K562 (cell line): ENCODE data around the gene LHPP. TPM values are rescaled to one million over a fixed set of nuclear protein-coding genes. Genes with fewer than 3 reads are reported as not detected.
A peak's percentile ranks its signal among the peaks of the same experiment; 100 is the strongest.

Source experiments
- BRF2 ChIP-seq: IDR thresholded peaks from 3 replicates; pipeline ENCODE4 v1.6.1; 2011; ENCODE audit warnings: borderline replicate concordance, mild to moderate bottlenecking; ENCODE audit not compliant: insufficient read length, insufficient read depth
- E2F4 ChIP-seq: sonication (generic); formaldehyde crosslinking; IDR thresholded peaks from 2 replicates; pipeline ENCODE4 v1.8.0; 2022; ENCODE audit warnings: mild to moderate bottlenecking, low read depth, missing genetic modification reagents
- HMGXB4 ChIP-seq: sonication (generic); formaldehyde crosslinking; IDR thresholded peaks from 2 replicates; pipeline ENCODE4 v1.8.1; 2023; ENCODE audit warnings: mild to moderate bottlenecking, missing genetic modification reagents
- MEF2D ChIP-seq: conservative IDR thresholded peaks from 2 replicates; pipeline ENCODE4 v1.6.1; 2016; ENCODE audit warnings: low read depth, missing genetic modification characterization, missing compliant biosample characterization
- MGA ChIP-seq: fragments of 450-650 bp; IDR thresholded peaks from 2 replicates; pipeline ENCODE4 v1.6.1; 2016; ENCODE audit warnings: mild to moderate bottlenecking, moderate library complexity
- SFPQ ChIP-seq: fragments of 200-400 bp; formaldehyde crosslinking; IDR thresholded peaks from 2 replicates; pipeline ENCODE4 v1.6.1; 2017; ENCODE audit warnings: mild to moderate bottlenecking, low read depth, low read length, moderate library complexity
- ZSCAN29 ChIP-seq: fragments of 450-650 bp; IDR thresholded peaks from 2 replicates; pipeline ENCODE4 v1.6.1; 2017
- polyA plus RNA-seq, 8 experiments: library from polyadenylated mRNA; depleted of rRNA in 4 of 8; stranded (reverse) in 5 of 8; unstranded in 3 of 8; fragments of >200 nt; fragmentation: Nextera tagmentation in 2 of 8; fragmentation: Illumina TruSeq in 1 of 8; extraction: Ambion mirVana in 2 of 8; extraction: Trizol in 1 of 8; gene quantifications; 2 replicates each; pipeline versions ENCODE4 v1.2.1 to v1.2.3, GENCODE V29; 2011 to 2014; ENCODE audit warnings: inconsistent platforms in 1 of 8, missing spikeins in 1 of 8
- total RNA-seq, 7 experiments: library from RNA; depleted of rRNA in 6 of 7; stranded (reverse); fragments of >200 nt in 6 of 7; fragmentation: Illumina TruSeq in 2 of 7; extraction: Trizol in 2 of 7; gene quantifications; 2 replicates each; pipeline versions ENCODE4 v1.2.1 to v1.2.3, GENCODE V29; 2011 to 2021; ENCODE audit warnings: low replicate concordance in 1 of 7

The LHPP gene
- total and polyA plus RNA-seq, 9 of the 15 experiments (the other 6 are each of a cell fraction or from before 2014, with no cell fraction given): 0.34 to 7.4 (median 3.0) TPM

GRCh38 chr10:124588736-124589490 is 127.3 kb downstream of the LHPP start (continued):
- TF ChIP-seq SFPQ (no peak), MEF2D (tag) (peak; percentile 89), ZSCAN29 (no peak), BRF2 (no peak), MGA (no peak), E2F4 (CRISPR knock-in tag) (no peak), HMGXB4 (no peak)
